ENCODE measurements around the gene ABHD17B.
A peak's percentile ranks its signal among the peaks of the same experiment; 100 is the strongest.
"Not testable (repeated sequence)": the region's sequence is repeated elsewhere in the genome, so short reads cannot be mapped to it uniquely, and the experiment has no call there.

ABHD17B gene

GRCh38 chr9:71911061-71911907 is at the start of gene ABHD17B, which contains the start of gene C9orf85:
Gene ABHD17B (minus strand): TSS chr9:71911193. CDS start chr9:71875080, 36,113 bp downstream.
Gene C9orf85 (plus strand): TSS chr9:71911639. CDS start chr9:71911735, 96 bp downstream.
- DNase-seq, result peak; percentile 96 to 97

DNA sequence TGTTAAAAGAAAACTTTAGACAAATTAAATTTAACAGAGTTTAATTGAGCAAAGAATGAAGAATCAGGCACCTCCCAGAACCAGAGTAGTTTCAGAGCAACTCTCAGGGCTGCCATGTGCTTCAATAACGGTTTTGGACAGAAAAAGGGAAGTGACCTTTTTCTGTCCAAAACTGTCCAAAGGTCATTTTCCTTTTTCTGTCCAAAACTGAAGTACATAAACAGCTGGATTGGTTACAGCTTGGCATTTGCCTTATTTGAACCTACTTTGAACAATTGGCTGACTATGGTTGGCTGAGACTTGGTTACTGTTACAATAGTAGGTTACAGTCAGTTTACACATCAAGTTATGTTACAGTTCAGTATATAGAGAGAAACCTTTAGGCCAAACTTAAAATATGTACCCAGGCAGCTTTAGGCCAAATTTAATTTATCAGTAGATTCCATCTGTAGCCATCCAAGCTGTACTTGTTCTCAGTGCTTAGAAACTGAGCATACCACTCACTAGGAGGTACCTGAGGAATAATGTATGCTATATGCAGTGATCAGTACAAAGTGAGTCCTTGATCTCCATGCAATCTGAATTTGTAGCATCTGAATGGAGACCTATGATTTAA is 44.4 kb upstream of the ABHD17B start:
- DNase-seq, result no peak

GRCh38 chr9:71954652-71955051 is 43.7 kb upstream of the ABHD17B start:
- not testable (repeated sequence) for DNase-seq

DNA sequence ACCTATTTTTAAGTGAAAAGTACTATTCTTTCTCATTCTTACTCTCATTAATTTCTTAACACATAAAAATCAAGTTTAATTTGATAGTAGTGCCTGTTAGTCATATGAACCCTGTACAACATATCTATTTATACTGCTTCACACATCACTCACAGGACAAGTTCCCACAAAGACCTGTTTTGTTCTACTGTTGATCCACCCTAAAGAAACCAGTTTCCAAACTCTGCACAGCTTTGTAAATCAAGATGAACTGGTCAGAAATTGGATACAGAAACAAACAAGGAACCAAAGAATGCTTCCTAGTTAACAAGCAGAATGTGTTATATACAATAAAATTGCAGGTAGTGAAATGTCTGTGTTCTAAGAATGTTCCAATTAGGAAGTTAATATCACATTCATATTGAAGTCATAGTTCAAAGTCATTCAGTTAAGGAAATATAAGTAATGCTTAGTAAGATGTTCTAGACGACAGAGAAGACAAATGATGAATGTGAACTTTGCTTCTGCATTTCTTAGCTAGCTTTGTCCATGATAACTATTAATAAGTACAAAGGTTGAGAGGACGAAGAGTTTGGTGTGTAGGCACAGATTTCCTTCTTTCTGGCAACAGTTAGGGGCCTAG is 33.9 kb upstream of the ABHD17B start:
- DNase-seq, result no peak

DNA sequence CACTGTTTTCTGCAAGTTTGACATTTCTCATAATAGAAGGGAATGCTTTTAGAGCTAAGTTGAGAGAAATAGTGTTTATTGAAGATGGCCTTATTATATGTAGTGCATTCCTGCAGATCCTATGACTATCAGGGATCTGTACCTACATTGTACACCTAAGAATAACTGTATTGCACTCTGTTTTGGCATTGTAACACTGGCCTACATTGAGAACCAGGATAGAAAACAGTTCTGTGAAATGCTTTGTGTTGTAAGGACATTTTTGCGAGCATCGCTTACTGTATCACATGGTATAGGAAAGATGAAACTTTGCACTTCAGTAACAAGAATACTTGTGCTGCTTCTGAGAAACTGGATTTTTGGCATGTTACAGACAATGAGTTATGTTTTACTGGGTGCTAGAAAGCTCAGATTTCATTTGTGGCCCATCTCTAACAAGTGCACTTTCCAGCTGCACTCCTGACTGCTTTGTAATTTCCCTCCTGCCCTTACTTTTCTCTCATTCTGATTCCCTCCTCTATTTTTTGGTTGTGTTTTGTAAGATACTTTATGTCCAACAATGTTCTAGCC is 31.1 kb upstream of the ABHD17B start:
- DNase-seq, result no peak

DNA sequence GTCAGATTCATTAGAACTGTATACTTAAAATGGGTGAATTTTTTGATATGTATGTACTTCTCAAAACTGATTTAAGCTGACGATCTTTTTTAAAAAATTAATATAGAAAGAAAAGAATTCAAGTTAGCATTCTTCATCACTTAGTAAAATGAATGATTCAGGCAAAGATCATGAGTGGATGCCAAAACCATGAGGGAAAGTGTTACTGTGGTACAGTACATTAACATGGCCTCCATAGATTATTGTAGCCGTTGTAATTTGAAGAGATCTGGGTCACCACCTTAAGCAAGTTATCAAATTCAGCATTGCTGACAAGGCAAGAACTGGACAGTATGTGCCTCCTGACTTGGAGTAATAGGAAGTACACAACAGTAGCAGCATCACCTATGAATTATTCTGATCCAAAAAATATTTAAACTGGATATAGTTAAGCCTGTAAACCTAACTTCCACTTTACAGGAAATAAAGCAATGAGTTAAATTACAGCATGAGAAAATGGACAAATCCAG is 30.1 kb upstream of the ABHD17B start:
- no peak for DNase-seq

- DNase-seq, result no peak
Measured at GRCh38 chr9:71937898-71938297, 26.9 kb upstream of the ABHD17B start.

DNA sequence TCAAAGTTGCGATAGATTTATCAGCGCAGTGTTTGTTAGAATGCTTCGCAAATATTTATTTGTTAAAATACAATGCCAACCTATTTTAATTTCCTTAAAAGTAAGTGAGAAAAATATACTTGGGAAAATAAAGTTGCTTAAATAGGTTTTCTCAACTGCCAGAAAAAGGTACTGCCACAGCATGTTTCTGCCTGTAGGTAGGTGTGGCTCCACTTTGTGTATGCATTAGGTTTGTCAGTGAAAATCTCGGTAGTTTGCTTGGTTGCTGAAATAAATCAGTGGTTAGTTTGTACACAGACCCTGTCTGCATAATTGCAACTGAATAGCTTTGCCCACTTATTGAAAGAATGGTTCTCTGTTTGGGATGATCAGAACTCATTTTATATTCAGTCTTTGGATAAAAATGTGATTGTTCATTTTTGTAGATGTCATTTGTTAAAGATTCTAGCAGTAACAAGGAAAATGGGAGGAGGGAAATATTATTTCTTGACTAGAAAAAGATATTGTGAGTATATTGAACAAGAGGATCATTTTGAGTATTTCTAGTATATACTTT is 26.2 kb upstream of the ABHD17B start:
- DNase-seq, result no peak

GRCh38 chr9:71936066-71936465 is 25.1 kb upstream of the ABHD17B start:
- DNase-seq, result no peak

DNA sequence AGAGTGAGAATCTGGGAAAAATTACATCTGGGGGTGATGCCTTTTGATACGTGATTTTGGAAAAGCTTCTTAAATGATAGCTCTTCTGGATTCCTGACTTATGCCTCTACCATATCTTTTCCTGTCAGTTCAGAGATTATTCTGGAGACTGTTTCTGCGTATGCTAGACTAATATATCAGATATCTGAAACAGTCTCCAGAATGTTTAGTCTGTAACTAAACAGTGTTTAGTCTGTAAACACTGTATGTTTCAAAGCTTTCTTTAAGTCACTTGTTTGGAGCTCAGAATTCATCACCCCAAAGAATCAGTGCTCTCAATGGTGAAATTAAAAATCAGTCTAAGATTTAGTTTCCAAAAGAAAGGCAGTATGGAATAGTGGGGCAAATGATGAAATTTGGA is 20.2 kb upstream of the ABHD17B start:
- no peak for DNase-seq

DNA sequence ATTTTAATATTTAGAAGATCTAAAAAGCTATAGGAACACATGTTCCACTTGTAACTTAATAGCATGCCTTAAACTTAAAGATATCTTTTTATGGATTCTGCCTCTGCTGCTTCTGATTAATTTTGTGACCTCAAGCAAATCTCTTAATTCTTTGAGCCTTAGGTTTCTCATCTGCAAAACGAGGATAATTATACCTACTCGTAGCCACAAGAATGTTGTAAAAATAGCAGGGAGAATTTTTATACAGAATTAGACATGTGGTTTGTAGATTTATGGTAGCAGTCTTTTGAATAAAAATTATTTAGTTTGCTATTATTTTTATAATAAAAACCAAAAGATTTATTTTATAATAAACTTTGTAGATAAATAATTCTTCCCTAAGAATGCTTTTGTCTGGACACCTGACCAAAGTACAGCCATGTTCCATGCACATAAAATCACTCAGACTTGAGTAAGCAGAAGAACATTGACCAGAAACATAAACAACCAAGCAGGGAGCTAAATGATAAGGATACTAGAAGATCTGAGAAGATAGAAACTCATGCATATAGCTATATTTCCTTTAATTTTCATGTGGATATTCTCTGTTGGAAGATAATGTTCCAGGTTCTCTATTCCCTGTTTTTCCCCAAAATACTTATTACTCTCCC is 18.9 kb upstream of the ABHD17B start:
- no peak for DNase-seq

DNA sequence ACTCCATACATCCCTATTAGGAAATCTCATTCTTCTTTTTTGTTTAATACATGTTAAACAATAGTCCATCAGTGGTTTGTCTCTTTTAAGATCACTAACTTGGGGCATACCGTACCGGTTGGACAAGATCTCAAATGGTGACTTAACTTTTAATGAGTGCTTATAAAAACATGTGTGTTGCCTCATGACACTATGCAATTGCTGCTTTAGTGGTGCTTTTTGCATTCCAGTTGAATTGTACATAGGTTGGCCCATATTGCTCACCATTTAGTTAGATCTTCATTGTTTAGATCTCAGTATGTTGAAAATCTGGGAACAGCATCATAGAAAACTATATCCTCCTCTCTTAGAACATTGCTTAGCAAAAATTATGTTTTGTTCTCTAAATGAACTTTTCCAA is 18.2 kb upstream of the ABHD17B start:
- no peak for DNase-seq

DNA sequence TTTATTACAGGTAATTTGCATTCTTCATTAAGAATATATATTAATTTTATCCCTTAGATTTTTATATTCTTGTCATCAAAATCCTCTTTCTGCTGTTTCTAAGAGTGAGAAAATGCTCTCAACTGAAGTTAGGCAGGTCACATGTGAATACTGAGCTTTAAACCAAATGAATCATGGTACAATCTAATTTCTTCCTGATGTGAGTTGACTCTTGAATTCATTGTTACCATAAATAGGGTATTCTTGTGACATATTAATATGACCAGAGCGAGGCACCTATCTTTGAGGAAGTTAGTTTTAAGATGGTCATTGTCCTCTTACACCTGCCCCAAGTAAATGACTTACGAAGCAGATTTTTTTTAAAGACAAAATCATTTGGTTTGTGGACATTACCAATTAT is 17.8 kb upstream of the ABHD17B start:
- DNase-seq, result no peak

GRCh38 chr9:71928376-71928775 is 17.4 kb upstream of the ABHD17B start:
- no peak for DNase-seq

- no peak for DNase-seq
Measured at GRCh38 chr9:71925834-71926233, 14.8 kb upstream of the ABHD17B start.

DNA sequence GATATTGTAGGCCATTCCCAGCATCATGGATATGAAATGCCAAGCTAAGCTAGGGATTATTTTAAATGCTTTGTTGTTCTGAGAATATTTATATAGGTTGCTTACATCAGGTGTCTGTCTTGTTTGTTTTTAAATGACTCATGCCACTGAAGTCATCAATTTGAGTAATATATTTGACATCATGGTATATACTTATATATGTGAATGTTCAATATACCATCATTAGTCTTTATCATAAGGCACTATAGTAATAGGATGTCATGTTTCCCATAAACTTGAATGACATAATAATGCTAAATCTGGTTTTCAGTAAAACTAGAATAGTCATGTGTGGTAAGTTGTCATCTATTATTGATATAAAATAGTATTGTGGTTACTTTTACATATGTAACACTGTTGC is 13.6 kb upstream of the ABHD17B start:
- DNase-seq, result no peak

DNA sequence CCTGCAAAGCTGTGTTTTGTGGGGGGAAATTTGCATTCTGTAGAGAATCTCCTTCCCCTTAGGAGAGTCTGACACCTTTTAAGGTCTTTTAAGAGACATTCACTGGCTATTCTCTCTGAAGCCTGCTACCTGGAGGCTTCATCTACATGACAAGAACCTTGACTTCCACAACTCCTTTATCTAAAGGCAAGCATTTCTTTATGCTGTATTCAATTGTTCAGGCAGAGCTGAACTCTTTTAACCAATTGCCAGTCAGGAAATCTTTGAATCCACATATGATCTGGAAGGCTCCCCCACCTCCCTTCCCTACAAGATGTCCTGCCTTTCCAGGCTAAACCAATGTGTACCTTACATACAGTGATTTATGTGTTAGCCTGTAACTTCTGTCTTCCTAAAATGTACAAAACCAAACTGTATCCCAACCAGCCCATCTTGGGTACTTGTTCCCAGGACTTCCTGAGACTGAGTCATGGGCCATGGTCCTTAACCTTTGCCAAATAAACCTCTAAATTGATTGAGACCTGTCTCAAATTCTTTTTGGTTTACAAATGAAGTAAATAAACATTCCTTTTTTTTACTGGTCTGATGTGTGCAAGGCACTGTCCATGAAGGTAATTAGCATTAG is 10.3 kb upstream of the ABHD17B start:
- DNase-seq, result no peak

DNA sequence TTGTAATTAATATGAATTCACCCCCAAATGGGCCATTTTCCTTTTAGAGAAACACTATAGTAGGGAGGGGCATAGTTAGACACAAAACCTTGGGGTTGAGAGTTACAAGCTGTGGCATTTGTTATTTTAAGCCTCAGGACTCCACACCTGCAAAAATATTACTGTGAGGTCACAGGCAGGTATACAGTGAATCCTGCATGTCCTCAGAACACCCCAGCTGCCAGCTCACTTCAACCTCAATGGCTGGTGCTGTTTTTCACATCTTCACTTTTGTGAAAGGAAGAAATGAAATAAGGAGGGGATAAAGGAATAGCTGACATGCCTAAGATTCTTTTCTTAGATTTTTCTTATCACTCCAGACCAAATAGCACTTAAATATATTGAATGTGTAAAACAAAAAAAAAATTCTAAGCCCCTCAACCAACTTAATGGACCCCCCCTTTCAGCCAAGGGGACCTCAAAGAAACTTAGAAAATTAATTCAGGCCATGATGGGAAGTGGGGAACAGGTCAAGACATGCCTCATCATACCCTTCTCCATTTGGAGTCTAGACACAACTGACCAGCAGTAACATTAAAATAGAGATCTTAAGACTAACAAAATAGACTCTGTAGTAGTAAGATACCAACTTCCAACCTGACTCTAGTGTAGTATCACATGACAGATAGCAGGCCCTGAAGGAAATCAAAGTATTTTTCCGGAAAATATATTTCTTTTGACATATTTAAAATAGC is 9.6 kb upstream of the ABHD17B start:
- DNase-seq, result no peak

GRCh38 chr9:71918419-71918818 is 7.4 kb upstream of the ABHD17B start:
- DNase-seq, result no peak

DNA sequence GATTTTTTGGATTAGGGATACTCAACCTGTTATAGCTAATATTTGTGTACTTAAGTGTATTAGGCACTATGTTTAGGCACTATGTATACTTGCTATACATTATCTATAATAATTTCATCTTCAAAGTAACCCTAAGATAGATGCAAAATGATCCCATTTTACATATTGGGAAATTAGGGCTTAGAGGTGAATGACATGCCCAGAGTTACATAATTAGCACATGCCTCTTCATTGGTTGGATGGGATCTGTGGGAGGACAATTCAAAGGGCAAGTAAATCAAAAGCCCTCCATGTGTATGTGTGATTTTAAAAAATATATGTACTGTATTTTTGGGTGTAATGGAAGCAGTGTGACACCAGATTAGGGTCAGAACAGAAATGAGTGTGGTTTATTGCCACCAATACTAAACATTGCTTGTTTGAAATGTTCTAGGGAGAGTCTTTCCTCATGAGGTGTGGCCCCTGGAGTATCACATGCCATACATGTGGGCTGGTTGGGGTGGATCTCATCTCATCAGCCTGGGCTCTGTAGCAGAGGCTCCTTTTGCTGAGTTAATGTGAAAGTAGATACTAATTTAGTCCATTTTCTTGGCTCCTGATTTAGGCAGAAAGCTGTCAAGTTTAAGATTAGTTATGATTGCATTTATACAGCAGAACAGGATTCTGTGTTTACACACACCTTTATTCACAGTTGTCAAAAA is 6.0 kb upstream of the ABHD17B start:
- DNase-seq, result no peak

DNA sequence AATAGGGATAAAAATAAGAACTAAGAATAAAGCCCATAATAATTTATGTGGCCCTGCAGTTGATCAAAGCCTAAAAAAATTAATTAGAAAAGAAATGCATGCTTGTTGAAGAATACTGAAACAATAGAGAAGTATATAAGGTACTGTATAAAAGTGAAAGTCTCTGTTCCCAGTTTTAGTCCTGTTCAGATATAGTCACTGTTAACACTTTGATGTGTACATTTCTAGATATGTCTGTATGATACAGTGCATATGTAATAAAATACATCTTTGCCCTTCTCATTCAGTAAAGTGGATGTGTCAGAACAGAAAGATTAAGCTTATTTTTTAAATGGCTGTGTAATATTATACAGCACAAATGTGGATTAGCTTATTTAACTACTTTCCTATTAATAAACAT is 4.5 kb upstream of the ABHD17B start:
- DNase-seq, result no peak
